HCT116 (cell line): ENCODE measurements around the gene LAMC3. TPM values are rescaled to one million over a fixed set of nuclear protein-coding genes. Genes with fewer than 3 reads are reported as not detected.

ENCODE experiments used
- ATAC-seq: fragments of 200-7000 bp; cut with Tn5 transposase; 2 replicates; pipeline ENCODE4 v1.9.1; 2020; ENCODE audit warnings: mild to moderate bottlenecking, moderate library complexity
- BruUV-seq: library from RNA; stranded (reverse); fragments of 400-500 nt; replicated peaks from 2 replicates; lab custom pipeline; 2021; lab: Mats Ljungman, UMichigan
- CTCF ChIA-PET: fragments of 300-600 bp; sonication (Branson Sonifier 250); formaldehyde crosslinking; loops from one replicate; lab custom pipeline; 2021; ENCODE audit warnings: antibody characterized with exemption; lab: Charles Lee
- POLR2A ChIA-PET: fragments of 300-600, 350-600 bp; sonication (Branson Sonifier 250); formaldehyde crosslinking; loops from one replicate; lab custom pipeline; 2021; ENCODE audit warnings: antibody characterized with exemption; lab: Charles Lee
- RAD21 ChIA-PET, 2 experiments: fragments of 300-600 bp; sonication (Branson Sonifier 250); formaldehyde crosslinking; loops; one replicate each; lab custom pipeline; 2023; ENCODE audit warnings: low total read pairs in 2 of 2; ENCODE audit not compliant: uncharacterized antibody in 2 of 2, unreplicated experiment in 2 of 2, low non-redundant PET in 1 of 2; lab: Charles Lee
- DNase-seq: peaks from one replicate; pipeline ENCODE4 v3.0.0-alpha.2; 2010; ENCODE audit warnings: low read depth, low spot score
- H2AFZ ChIP-seq: fragments of 200-600 bp; shearing (Covaris generic), sonication (generic); 2 replicates; pipeline ENCODE4 v1.6.1; 2017; ENCODE audit warnings: low read depth, mixed run types, mixed read lengths, antibody characterized with exemption, low read length; ENCODE audit not compliant: poor library complexity, severe bottlenecking
- H3K27ac ChIP-seq: 2 replicates; pipeline ENCODE4 v1.5.1; 2012; ENCODE audit warnings: low read depth, low read length
- H3K27me3 ChIP-seq: fragments of 200-600 bp; sonication (generic); 2 replicates; pipeline ENCODE4 v1.6.1; 2016; ENCODE audit warnings: mixed run types, low read length, mixed read lengths; ENCODE audit not compliant: insufficient read depth
- H3K36me3 ChIP-seq, 2 experiments: fragments of 200-500 bp in 1 of 2; fragments of 200-600 bp in 1 of 2; sonication (Bioruptor generic) in 1 of 2; sonication (generic) in 1 of 2; 2 replicates each; pipeline versions ENCODE4 v1.5.1 to v1.6.1; 2014 to 2016; ENCODE audit warnings: low read length in 2 of 2, inconsistent platforms in 1 of 2, mixed read lengths in 1 of 2, mixed run types in 1 of 2; ENCODE audit not compliant: insufficient read depth in 2 of 2, control insufficient read depth in 1 of 2
- H3K4me1 ChIP-seq, 2 experiments: fragments of 200-600 bp in 1 of 2; sonication (generic) in 1 of 2; 2 replicates each; pipeline versions ENCODE4 v1.5.1 to v1.6.1; 2012 to 2017; ENCODE audit warnings: low read length in 2 of 2, inconsistent platforms in 1 of 2, mild to moderate bottlenecking in 1 of 2, mixed read lengths in 1 of 2, mixed run types in 1 of 2, moderate library complexity in 1 of 2; ENCODE audit not compliant: insufficient read depth in 2 of 2, control insufficient read depth in 1 of 2
- H3K4me2 ChIP-seq: fragments of 200-600 bp; sonication (generic); 2 replicates; pipeline ENCODE4 v1.6.1; 2017; ENCODE audit warnings: mixed run types, low read length, mixed read lengths
- H3K4me3 ChIP-seq, 2 experiments: fragments of 200-600 bp in 1 of 2; sonication (generic) in 1 of 2; replicated peaks in 1 of 2; 2 replicates each; pipeline ENCODE4 v1.5.1; 2011 to 2016; ENCODE audit warnings: low read length in 2 of 2, control low read depth in 1 of 2, low read depth in 1 of 2, mild to moderate bottlenecking in 1 of 2, mixed read lengths in 1 of 2, mixed run types in 1 of 2
- H3K79me2 ChIP-seq: fragments of 200-600 bp; sonication (generic); 2 replicates; pipeline ENCODE4 v1.6.1; 2017; ENCODE audit warnings: mild to moderate bottlenecking, mixed run types, low read length, moderate library complexity, mixed read lengths; ENCODE audit not compliant: insufficient read depth
- H3K9ac ChIP-seq: fragments of 200-600 bp; sonication (generic); 2 replicates; pipeline ENCODE4 v1.6.1; 2016; ENCODE audit warnings: low read length, mixed read lengths
- H3K9me2 ChIP-seq: fragments of 200-600 bp; sonication (generic), shearing (Covaris generic); 2 replicates; pipeline ENCODE4 v1.6.1; 2017; ENCODE audit warnings: mixed run types, mild to moderate bottlenecking, moderate library complexity; ENCODE audit not compliant: insufficient read depth
- H3K9me3 ChIP-seq, 2 experiments: fragments of 200-500 bp in 1 of 2; fragments of 200-600 bp in 1 of 2; sonication (Bioruptor generic) in 1 of 2; sonication (generic) in 1 of 2; 2 replicates each; pipeline ENCODE4 v1.6.1; 2014 to 2017; ENCODE audit warnings: low read length in 2 of 2, mixed read lengths in 2 of 2, inconsistent platforms in 1 of 2, low read depth in 1 of 2, mild to moderate bottlenecking in 1 of 2, mixed run types in 1 of 2, moderate library complexity in 1 of 2; ENCODE audit not compliant: control insufficient read depth in 1 of 2, insufficient read depth in 1 of 2
- H4K20me1 ChIP-seq: fragments of 200-600 bp; sonication (generic), shearing (Covaris generic); 2 replicates; pipeline ENCODE4 v1.6.1; 2017; ENCODE audit warnings: mixed run types, mild to moderate bottlenecking, moderate library complexity; ENCODE audit not compliant: insufficient read depth
- ATF3 ChIP-seq: IDR thresholded peaks from 2 replicates; pipeline ENCODE4 v1.6.1; 2012
- CEBPB ChIP-seq: IDR thresholded peaks from 2 replicates; pipeline ENCODE4 v1.6.1; 2012; ENCODE audit warnings: low read depth
- EZH2phosphoT487 ChIP-seq: fragments of 200-600 bp; IDR thresholded peaks from 2 replicates; pipeline ENCODE4 v1.6.1; 2018; ENCODE audit warnings: antibody characterized with exemption, borderline replicate concordance
- FOSL1 ChIP-seq: IDR thresholded peaks from 2 replicates; pipeline ENCODE4 v1.6.1; 2012; ENCODE audit warnings: low read depth
- JUND ChIP-seq: IDR thresholded peaks from 2 replicates; pipeline ENCODE4 v1.6.1; 2012
- POLR2A ChIP-seq: IDR thresholded peaks from 2 replicates; pipeline ENCODE4 v1.7.0; 2011; ENCODE audit warnings: borderline replicate concordance; ENCODE audit not compliant: insufficient read depth, insufficient read length; ENCODE audit errors: extremely low read depth
- RAD21 ChIP-seq: IDR thresholded peaks from 2 replicates; pipeline ENCODE4 v1.6.1; 2012; ENCODE audit warnings: low read depth, mild to moderate bottlenecking
- ZFX ChIP-seq: fragments of 450-650 bp; IDR thresholded peaks from 2 replicates; pipeline ENCODE4 v1.6.1; 2017
- ZNF274 ChIP-seq: fragments of 200-500 bp; sonication (Bioruptor generic); IDR thresholded peaks from 2 replicates; pipeline ENCODE4 v1.6.1; 2014; ENCODE audit warnings: mild to moderate bottlenecking, low read depth, low read length, inconsistent platforms
- intact Hi-C: fragments of 100-400 bp; cut with micrococcal nuclease; formaldehyde crosslinking; loops from 2 replicates; pipeline ENCODE4 v1.10.0; 2022
- total RNA-seq: library from RNA; stranded (reverse); gene quantifications from one replicate; pipeline ENCODE4 v1.2.1, GENCODE V29; 2021; ENCODE audit not compliant: unreplicated experiment

Gene LAMC3
- total RNA-seq, 1 experiment from 2014 or later: 7.7 TPM

GRCh38 chr9:131038256-131039128 is 29.5 kb downstream of the LAMC3 start (continued):
- no peak for TF ChIP-seq EZH2phosphoT487
- TF ChIP-seq, all 23 proteins: peak for 0

GRCh38 chr9:131039129-131039954 is 30.4 kb downstream of the LAMC3 start:
- H3K9ac ChIP-seq: no peak overlapping the region
- TF ChIP-seq FOSL1: no peak
- TF ChIP-seq ZFX: no peak
- no peak for TF ChIP-seq POLR2A
- TF ChIP-seq RAD21: no peak
- no peak for TF ChIP-seq ZNF274
- TF ChIP-seq JUND: no peak
- no peak for TF ChIP-seq ATF3
- TF ChIP-seq CEBPB: no peak
- TF ChIP-seq, all 23 proteins: peak for 0
- CTCF ChIA-PET: interaction anchor here (0.9 kb wide), 1 partner anchor 41 kb away, joined by 3 read pairs; no protein-coding TSS in a partner anchor
- Histone ChIP-seq H3K79me2 (no peaks in the 10 kb centered on the region), H3K27me3 (no peaks in the 10 kb centered on the region), H3K9me3 (no peaks in the 10 kb centered on the region), H3K27ac (no peak overlapping the region), H4K20me1 (no peaks in the 10 kb centered on the region), H3K4me3 (no peak overlapping the region), H3K4me2 (no peak overlapping the region), H3K9me2 (no peaks in the 10 kb centered on the region), H3K36me3 (no peaks in the 10 kb centered on the region), H2AFZ (no peak overlapping the region), H3K4me1 (no peaks in the 10 kb centered on the region)
- intact Hi-C loops: no loop called here
- RAD21 ChIA-PET: interaction anchor here in 1 of 2 experiments (0.6 kb wide), 1 partner anchor 21 kb away, joined by 3 read pairs; no protein-coding TSS in a partner anchor
- ATAC-seq: no peak
- DNase-seq: no peak
- POLR2A ChIA-PET: no interaction called here
- BruUV-seq: no TSS peak
